ELR (cell line): ENCODE results near the gene HSPB6.
"Not testable (repeated sequence)": the region's sequence is repeated elsewhere in the genome, so short reads cannot be mapped to it uniquely, and the experiment has no call there.

Experiments used
- DNase-seq: peaks from one replicate; pipeline ENCODE4 v3.0.0-alpha.2; 2015; ENCODE audit warnings: low read depth

HSPB6 gene

DNA sequence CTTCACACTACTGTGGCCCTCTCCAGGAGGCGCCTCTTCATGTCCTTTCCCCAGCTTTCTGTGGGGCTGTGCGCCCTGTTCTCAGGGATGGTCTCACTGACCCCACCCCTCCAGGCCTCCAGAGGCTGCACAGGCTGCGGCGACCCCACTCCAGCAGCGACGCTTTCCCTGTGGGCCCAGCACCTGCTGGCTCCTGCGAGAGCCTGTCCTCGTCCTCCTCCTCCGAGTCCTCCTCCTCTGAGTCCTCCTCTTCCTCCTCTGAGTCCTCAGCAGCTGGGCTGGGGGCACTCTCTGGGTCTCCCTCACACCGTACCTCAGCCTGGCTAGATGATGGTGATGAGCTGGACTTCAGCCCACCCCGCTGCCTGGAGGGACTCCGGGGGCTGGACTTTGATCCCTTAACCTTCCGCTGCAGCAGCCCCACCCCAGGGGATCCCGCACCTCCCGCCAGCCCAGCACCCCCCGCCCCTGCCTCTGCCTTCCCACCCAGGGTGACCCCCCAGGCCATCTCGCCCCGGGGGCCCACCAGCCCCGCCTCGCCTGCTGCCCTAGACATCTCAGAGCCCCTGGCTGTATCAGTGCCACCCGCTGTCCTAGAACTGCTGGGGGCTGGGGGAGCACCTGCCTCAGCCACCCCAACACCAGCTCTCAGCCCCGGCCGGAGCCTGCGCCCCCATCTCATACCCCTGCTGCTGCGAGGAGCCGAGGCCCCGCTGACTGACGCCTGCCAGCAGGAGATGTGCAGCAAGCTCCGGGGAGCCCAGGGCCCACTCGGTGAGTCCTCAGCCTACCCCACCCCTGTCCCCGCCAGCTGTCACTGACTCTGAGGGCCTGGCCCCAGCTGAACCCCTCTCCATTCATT lies 29.7 kb upstream of the HSPB6 start:
- DNase-seq, result no peak

DNA sequence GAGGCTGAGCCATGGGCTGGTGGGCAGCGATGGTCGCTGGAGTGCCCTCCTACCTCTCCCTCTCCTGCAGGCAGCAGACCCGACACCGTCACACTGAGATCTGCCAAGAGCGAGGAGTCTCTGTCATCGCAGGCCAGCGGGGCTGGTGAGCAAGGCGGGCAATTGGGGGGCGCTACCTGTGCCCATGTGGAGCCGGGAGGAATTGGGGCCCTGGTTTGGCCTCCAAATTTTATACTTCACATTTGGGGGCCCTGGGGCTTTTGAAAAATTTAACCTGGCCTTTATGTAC lies 28.5 kb upstream of the HSPB6 start:
- DNase-seq, result no peak

DNA sequence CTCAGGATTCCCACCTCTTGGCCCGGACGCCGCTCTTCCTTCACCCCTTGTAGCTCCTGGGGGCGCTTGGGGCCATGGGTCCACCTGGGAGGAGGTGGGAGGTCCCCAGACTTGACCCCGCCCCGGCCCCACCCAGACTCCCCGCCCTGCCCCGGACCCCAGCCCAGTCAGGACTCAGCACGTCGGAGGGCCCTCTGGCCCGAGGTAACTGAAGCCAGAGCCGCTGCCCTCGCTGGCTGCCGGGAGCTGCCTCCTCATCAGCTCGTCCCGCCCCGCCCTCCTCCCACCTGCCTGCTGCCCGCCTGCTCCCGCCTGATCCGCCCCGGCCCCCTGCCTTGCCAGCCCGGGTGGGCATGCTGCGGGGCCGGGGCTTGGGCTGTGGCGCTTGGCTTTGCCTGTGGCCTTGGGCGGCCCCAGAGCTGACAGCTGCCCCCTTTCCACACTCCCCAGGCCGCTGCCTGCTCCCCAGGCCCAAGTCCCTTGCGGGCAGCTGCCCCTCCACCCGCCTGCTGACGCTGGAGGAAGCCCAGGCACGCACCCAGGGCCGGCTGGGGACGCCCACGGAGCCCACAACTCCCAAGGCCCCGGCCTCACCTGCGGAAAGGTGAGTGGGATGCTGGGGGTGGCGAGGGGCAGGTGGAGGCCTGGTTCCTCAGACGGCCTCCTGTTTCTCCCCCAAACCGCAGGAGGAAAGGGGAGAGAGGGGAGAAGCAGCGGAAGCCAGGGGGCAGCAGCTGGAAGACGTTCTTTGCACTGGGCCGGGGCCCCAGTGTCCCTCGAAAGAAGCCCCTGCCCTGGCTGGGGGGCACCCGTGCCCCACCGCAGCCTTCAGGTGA lies 27.9 kb upstream of the HSPB6 start:
- DNase-seq, result no peak

DNA sequence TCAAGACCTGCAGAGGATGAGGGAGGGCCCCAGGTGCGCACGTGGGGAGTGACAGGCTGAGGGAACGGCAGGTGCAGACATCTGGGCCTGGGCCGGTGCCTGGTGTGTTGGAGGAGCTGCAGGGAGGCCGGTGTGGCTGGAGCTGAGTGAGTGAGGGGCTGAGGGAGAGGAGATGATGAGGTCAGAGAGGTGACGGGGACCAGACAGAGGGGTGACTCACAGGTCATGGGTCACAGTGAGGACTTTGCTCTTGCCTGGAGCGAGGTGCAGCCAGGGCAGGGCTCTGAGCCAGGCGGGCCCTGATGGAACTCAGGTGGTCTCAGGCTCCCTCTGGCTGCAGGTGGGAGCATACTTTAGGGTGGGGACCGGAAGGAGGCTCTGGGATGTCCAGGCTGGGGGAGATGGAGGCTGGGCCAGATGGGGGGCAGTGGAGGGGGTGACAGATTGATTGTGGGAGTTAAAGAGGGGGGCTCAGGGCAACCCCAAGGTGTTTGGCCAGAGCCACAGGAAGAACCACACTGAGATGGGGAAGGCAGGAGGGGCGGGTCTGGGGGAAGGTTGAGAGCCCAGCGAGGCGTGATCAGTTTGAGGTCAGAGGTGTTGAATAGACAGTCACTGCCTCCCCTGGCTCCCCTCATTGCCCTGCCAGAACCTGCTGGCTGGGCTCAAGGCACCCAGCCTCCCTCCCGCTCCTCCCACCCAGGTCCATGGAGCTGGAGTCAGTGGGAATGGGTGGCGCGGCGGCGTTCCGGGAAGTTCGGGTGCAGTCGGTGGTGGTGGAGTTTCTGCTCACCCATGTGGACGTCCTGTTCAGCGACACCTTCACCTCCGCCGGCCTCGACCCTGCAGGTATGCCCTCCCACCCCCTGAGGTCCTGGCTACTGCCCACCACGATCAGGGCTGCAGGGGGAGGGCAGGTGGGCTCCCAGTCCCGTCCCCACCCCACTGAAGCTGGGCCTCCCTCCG lies 26.9 kb upstream of the HSPB6 start:
- no peak for DNase-seq

DNA sequence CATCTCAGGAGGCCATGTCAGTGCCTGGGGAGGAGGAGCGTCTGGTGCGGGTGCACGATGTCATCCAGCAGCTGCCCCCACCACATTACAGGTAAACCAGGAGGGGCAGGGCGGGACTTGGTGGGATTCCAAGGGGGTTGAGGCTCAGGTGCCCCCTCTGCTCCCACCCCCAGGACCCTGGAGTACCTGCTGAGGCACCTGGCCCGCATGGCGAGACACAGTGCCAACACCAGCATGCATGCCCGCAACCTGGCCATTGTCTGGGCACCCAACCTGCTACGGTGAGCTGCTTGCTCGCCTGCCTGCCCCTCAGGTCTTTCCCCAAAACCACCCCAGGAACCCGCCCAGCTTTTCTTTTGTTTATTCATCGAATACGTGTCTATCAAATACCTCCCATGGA lies 25.8 kb upstream of the HSPB6 start:
- no peak for DNase-seq

DNA sequence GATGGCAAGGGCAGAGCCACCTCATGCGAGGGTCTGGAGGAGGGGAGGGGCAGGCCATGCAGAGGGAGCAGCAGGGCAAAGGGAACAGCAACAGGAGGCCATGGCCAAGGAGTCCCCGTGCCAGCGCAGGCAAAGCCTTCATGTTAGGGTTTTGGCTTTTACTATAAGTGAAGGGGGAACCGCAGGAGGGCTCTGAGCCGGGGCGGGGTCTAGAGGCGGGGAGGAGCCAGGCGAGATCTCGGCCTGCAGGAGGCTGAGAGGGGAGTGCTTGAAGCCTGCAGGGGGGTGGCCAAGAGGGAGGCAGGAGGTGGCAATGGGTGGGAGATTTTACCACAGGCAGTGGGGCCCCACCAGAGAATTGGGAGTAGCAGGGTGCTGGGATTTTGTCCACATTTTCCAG lies 24.8 kb upstream of the HSPB6 start:
- DNase-seq, result no peak

DNA sequence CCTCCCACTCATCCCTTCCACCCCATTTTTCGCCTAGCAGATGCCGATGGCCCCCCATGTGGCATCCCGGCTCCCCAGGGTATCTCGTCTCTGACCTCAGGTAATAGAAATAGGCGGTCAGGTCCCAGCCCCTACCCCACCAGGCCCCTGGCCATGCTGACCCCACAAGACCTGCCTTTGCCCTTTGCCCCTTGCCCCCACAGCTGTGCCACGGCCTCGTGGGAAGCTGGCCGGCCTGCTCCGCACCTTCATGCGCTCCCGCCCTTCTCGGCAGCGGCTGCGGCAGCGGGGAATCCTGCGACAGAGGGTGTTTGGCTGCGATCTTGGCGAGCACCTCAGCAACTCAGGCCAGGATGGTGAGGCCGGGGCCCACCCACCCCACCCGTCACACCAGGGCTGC lies 23.9 kb upstream of the HSPB6 start:
- no peak for DNase-seq

DNA sequence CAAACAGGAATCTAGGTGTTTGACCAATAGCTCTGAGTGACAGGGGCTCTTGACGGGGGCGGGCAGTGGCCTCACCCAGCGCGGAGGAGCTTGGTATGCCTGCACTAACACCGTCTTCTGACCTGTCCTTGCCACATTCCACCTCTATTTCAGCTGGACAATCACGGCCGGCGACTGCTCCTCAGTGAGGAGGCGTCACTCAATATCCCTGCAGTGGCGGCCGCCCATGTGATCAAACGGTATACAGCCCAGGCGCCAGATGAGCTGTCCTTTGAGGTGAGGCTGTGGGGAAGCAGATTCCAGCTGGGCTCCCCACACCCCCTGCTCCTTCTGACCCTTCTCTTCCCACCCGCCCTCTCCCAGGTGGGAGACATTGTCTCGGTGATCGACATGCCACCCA lies 23.2 kb upstream of the HSPB6 start:
- DNase-seq, result no peak

DNA sequence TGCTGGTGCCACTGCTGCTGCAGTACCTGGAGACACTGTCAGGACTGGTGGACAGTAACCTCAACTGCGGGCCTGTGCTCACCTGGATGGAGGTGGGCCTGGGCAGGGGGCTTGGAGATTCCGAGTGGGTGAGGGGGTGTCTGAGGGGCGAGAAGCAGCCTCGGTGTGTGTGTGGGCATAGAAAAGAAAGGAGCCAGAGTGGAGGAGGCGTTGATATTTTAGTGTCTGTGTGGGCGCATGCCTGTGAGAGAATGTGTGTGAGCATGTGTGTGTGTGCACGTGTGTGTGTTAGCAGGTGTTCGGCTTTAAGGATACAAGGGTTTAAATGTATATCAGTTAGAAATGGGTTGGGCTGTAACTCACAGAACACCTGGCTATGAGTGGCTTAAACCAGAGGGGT lies 22.2 kb upstream of the HSPB6 start:
- no peak for DNase-seq

DNA sequence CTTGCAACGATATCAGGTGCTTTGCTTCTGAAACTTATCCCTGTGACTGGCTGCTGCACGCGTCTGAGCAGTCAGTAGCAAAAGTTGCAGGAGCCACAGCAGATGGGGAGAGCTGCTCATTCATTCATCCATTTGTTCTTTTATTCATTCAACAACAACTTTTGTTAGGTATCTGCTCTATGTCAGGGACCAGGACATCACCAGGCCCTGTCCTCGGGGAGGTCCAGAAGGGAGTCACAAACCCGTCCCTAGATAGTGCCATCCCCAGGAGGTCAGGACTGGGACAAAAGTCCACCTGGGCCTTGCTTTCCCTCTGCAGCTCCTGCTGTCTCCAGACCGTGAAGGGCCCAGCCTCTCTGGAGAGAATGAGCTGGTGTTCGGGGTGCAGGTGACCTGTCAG lies 21.1 kb upstream of the HSPB6 start:
- no peak for DNase-seq

DNA sequence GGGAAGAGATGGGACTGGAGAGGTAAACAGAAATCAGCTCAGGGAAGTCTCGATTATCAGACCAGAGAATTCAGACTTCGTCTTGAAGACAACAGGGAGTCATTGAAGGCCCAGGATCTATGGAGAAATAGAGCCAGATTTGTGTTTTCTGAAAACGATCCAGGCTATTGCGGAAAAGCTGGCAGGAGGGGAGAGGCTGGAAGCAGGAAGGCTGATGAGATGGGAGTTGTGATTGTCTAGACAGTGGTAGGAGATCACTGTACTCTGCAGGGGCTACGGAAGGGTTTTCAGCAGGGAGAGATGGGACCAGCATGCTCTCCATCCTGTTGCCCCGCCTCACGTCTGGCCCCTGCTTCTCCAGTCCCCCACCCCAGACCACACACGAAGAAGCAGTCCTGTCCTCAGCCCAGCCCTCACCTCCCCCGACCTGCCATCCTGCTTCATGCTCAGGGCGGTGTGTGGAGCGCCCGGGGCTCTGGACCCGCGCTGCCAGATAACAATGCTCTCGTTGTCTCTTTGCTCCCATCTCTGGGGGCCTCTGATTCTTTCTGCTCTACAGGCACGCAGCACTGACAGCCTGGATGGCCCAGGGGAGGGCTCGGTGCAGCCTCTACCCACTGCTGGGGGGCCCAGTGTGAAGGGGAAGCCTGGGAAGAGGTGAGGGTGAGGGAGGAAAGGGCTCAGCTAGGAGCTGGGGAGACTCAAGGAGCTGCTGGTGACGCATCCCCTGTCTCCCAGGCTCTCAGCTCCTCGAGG lies 20.4 kb upstream of the HSPB6 start:
- no peak for DNase-seq

DNA sequence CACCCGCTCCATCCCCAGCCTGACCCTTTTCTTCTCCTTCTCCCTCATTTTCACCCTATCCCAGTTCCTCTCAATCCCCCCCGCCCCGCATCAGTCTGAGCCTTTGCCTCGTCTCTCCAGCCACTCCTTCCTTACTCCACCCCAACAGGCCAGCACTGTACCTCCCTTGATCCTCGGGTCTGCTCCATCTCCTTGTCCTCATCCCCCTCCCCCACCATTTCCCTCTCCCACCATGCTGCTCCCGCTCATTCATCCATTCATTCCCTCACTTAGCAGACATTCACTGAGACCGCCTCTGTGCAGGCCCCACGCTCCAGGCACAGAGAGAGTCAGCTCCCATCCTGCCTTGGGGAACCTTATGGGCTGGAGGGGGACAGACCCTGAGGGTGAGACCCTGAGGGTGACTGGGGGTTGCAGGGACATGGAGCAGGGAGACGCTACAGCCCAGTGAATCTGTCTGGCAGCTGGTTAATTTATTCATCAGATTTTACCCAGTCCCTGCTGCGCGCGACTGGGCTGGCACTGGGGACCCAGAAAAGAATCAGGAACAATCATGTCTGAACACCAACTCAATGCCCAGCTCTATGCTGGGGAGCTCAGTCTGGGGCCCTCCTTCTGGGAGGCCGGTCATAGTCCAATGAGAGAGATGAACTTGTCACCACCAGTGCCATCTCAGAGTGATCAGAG lies 19.4 kb upstream of the HSPB6 start:
- DNase-seq, result no peak

DNA sequence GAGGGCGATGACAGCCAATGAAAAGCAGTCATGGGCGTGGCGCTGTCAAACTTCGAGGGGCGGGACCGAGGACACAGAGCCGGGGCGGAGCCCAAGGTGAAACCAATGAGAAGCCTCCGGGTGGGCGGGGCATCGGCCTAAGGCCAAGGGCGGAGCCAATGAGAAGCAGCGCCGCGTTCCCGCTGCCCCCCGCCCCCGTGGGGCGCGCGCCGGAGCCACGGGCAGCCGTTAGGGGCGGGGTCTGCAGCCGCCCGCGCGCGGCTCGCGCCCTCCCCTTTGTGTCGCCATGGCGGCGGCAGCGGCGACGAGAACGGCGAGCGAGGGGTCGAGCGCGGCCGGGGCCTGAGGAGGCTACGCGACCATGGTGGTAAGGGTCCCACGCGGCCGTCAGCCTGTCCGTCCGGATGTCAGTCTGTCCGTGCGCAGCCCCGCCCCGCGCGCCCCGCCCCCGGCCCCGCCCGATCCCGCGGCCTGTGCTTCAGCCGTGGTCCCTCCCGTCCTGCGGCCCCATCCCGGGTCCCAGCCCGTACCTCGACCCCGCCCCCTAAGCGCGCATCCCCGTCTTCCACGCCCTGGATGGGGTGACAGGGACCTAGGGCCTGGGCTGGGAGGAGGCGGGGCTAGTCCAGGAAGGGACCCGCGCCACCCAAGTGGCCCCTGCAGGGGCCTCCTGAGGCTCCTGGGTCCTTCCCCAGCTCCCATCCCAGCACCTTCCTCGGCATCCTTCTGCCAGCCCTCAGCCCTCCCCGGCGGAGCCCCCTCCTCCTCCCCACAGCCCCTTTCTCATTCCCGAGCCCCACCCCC lies 18.7 kb upstream of the HSPB6 start, which contains the start of gene ARHGAP33:
ARHGAP33 (plus strand) TSS at position 267 of the 804 bp plus-strand sequence; CDS start at position 362, 95 bp downstream.
- DNase-seq, result peak; percentile 99

DNA sequence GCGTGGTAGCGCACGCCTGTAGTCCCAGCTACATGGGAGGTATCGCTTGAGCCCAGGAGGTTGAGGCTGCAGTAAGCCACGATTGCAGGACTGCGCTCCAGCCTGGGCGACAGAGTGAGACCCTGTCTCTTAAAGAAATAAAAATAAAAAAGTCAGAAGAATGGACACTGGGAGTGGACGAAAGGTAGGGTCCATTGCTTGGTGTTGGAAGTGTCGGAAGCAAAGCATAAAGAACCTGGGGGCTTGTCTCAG lies 18.1 kb upstream of the HSPB6 start:
- DNase-seq, result no peak

DNA sequence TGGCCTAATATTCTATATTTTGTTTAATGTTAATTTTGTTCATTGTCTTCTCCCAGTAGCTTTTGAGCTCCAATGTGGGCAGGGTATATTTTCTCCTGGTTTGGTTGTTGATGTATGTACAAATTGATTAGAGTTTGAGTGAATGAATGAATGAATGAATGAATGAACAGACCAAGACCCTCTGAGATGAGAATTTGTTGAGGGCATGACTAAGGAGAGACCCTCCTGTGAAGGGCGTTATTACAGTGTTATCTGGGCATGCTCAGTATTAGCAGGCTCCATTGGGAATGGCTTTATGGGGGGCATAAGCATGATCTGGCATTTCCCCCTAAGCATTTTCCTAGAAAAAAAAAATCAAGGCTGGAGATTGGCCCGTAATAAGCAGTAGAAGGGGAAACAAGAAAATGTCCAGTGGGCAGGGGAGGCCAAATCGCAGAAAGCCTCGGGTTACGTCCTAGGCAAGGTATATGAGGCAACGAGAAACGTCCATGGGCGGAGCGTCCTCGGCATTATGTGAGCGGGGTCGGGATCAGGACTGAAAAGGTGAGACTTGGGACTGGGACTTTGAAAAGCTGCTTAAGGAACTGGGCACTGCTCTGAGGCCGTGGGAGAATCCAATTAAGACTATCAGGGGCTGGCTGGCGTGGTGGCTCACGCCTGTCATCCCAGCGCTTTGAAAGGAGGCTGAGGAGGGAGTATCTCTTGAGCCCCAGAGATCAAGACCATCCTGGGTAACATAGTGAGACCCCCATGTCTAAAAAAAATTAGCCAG lies 17.6 kb upstream of the HSPB6 start:
- DNase-seq, result no peak

DNA sequence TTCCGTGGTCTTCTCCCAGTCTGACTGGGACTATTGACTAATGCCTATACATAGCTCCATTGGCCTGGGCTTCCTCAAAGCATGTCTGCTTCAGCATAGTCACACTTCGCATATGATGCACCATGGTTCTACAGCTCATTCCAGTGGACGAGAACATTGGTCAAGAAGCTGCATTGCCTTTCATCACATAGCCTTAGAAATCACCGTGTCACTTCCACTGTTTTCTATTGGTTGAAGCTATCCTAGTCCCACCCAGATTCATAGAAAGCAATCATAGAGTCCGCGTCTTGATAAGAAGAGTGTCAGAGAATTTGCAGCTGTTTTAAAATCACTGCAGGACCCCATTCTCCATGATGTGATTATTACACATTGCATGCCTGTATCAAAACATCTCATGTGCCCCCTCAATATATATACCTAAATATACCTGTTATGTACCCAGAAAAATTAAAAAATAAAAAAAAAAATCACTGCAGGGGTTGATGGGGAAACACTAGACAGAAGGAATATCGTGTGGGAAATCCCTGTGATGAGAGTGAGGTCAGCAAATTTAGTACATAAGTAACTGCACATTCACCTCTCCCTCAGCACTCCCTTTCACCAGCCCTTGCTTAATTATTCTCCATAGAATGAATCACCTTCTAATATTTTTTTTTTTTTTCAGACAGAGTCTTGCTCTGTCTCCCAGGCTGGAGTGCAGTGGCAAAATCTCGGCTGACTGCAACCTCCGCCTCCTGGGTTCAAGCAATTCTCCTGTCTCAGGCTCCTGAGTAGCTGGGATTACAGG lies 16.4 kb upstream of the HSPB6 start:
- DNase-seq, result peak; percentile 48

DNA sequence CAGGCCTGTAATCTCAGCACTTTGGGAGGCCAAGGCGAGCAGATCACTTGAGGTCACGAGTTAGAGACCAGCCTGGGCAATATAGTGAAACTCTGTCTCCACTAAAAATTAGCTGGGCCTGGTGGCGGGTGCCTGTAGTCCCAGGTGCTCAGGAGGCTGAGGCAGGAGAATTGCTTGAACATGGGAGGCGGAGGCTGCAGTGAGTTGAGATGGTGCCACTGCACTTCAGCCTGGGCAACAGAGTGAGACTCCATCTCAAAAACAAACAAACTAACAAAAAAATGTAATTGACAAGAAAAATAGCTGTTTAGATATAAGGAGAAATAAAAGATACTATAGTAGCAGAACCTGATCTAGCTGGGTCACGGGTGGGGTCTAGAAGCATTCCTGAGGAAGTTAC lies 15.5 kb upstream of the HSPB6 start:
- not testable (repeated sequence) for DNase-seq

DNA sequence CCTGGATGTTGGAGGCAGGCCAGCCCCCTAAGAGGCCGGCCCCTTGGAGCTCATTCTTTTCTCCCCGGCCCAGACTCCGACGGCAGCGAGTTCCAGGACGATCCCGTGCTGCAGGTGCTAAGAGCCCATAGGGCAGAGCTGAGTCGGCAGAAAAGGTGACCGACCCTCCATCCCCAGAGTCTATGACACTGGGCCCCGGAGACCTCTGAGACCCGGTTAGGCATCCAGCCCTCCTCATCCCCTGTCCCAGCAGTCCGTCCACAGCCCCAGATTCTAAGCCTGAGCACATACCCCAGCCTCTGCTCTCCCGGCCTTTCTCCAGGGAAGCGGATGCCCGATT lies 11.2 kb upstream of the HSPB6 start:
- no peak for DNase-seq
